K562 (cell line): Measurements from ENCODE around the gene MPPED1. TPM values are rescaled to one million over a fixed set of nuclear protein-coding genes. Genes with fewer than 3 reads are reported as not detected.

Source experiments
- ATAC-seq: fragments of 200-7000 bp; cut with Tn5 transposase; 3 replicates; pipeline ENCODE4 v1.9.1; 2020; ENCODE audit warnings: moderate library complexity
- BruUV-seq: library from RNA; stranded (reverse); fragments of 400-500 nt; replicated peaks from 2 replicates; lab custom pipeline; 2021; lab: Mats Ljungman, UMichigan
- CTCF ChIA-PET: fragments of 300-600 bp; formaldehyde crosslinking; extraction: SDS; loops from one replicate; lab custom pipeline; 2021; ENCODE audit warnings: low intra/inter-chr PET ratio; lab: Yijun Ruan, JAX
- POLR2A ChIA-PET: fragments of 300-600, 350-650 bp; sonication (Branson Sonifier 250); formaldehyde crosslinking; extraction: SDS; loops from one replicate; lab custom pipeline; 2021; ENCODE audit warnings: antibody characterized with exemption, inconsistent platforms; lab: Yijun Ruan, JAX
- DNase-seq, 4 experiments: peaks; one replicate each; pipeline versions ENCODE4 v3.0.0 to v3.0.0-alpha.2; 2011 to 2018; ENCODE audit warnings: low spot score in 3 of 4, mixed read lengths in 3 of 4; ENCODE audit errors: extremely low read depth in 1 of 4
- FAIRE-seq: peaks from 2 replicates; lab custom pipeline; 2011; peaks lifted over from hg19 to GRCh38; lab: Jason Lieb, UNC
- H2AFZ ChIP-seq: 2 replicates; pipeline ENCODE4 v1.6.0; 2011; ENCODE audit warnings: low read depth, low read length, control low read depth, inconsistent platforms
- H3K27ac ChIP-seq: fragments of 200-600 bp; 3 replicates; pipeline ENCODE4 v1.8.0; 2011; ENCODE audit warnings: low read depth, mild to moderate bottlenecking, control low read depth, inconsistent platforms, low read length, moderate library complexity, mixed read lengths; ENCODE audit errors: extremely low read depth
- H3K27me3 ChIP-seq, 2 experiments: fragments of 300-600 bp in 1 of 2; 2 replicates in 1 of 2; 3 replicates in 1 of 2; pipeline versions ENCODE4 v1.6.0 to v1.8.0; 2011; ENCODE audit warnings: inconsistent platforms in 2 of 2, low read length in 2 of 2, mild to moderate bottlenecking in 1 of 2, mixed read lengths in 1 of 2, moderate library complexity in 1 of 2; ENCODE audit not compliant: control insufficient read depth in 2 of 2, insufficient read depth in 2 of 2
- H3K36me3 ChIP-seq: fragments of 300-600 bp; 3 replicates; pipeline ENCODE4 v1.8.0; 2011; ENCODE audit warnings: mild to moderate bottlenecking, low read length, inconsistent platforms; ENCODE audit not compliant: control insufficient read depth, insufficient read depth
- H3K4me1 ChIP-seq, 2 experiments: fragments of 200-600 bp in 1 of 2; replicated peaks in 1 of 2; 2 replicates in 1 of 2; 3 replicates in 1 of 2; pipeline versions ENCODE4 v1.5.1 to v1.8.0; 2011; ENCODE audit warnings: inconsistent platforms in 2 of 2, low read length in 2 of 2, mild to moderate bottlenecking in 1 of 2, mixed read lengths in 1 of 2, moderate library complexity in 1 of 2; ENCODE audit not compliant: control insufficient read depth in 2 of 2, insufficient read depth in 2 of 2
- H3K4me2 ChIP-seq: 2 replicates; pipeline ENCODE4 v1.6.1; 2011; ENCODE audit warnings: low read length, control low read depth, inconsistent platforms, mixed read lengths; ENCODE audit not compliant: insufficient read depth
- H3K4me3 ChIP-seq: fragments of 200-600 bp; sonication (generic), shearing (Covaris generic); 2 replicates; pipeline ENCODE4 v1.5.1; 2016; ENCODE audit warnings: control low read depth, inconsistent platforms
- H3K79me2 ChIP-seq: fragments of 200-600 bp; 3 replicates; pipeline ENCODE4 v1.8.0; 2011; ENCODE audit warnings: low read length, inconsistent platforms; ENCODE audit not compliant: control insufficient read depth, insufficient read depth
- H3K9ac ChIP-seq, 2 experiments: 2 replicates each; pipeline versions ENCODE4 v1.6.0 to v1.6.1; 2011; ENCODE audit warnings: low read depth in 2 of 2, low read length in 2 of 2, control low read depth in 1 of 2, inconsistent platforms in 1 of 2, mild to moderate bottlenecking in 1 of 2, mixed read lengths in 1 of 2; ENCODE audit not compliant: insufficient read depth in 1 of 2
- H3K9me1 ChIP-seq: one replicate; pipeline ENCODE4 v1.6.0; 2011; ENCODE audit warnings: inconsistent platforms, mild to moderate bottlenecking, low read length, moderate library complexity; ENCODE audit not compliant: control insufficient read depth, insufficient read depth
- H3K9me3 ChIP-seq: replicated peaks from 2 replicates; pipeline ENCODE4 v1.5.1; 2011; ENCODE audit warnings: low read depth, low read length, inconsistent platforms; ENCODE audit not compliant: control insufficient read depth, insufficient read depth
- H4K20me1 ChIP-seq: replicated peaks from 2 replicates; pipeline ENCODE4 v1.6.1; 2011; ENCODE audit warnings: low read length, inconsistent platforms, mixed read lengths; ENCODE audit not compliant: control insufficient read depth, insufficient read depth
- CBFB ChIP-seq: sonication (generic); formaldehyde crosslinking; IDR thresholded peaks from 2 replicates; pipeline ENCODE4 v1.4.0; 2020; ENCODE audit warnings: mild to moderate bottlenecking, missing genetic modification reagents
- CREB3 ChIP-seq: fragments of 450-650 bp; conservative IDR thresholded peaks from 2 replicates; pipeline ENCODE4 v1.6.1; 2016; ENCODE audit warnings: missing genetic modification characterization, low read depth, mild to moderate bottlenecking, missing compliant biosample characterization, moderate library complexity
- EP400 ChIP-seq: fragments of 450-650 bp; IDR thresholded peaks from 2 replicates; pipeline ENCODE4 v1.6.1; 2017; ENCODE audit warnings: antibody characterized with exemption, mild to moderate bottlenecking, moderate library complexity
- FOSL1 ChIP-seq: fragments of 200-800 bp; sonication (Bioruptor generic); conservative IDR thresholded peaks from 2 replicates; pipeline ENCODE4 v1.6.1; 2016; ENCODE audit warnings: missing genetic modification characterization, missing compliant biosample characterization
- FOXJ2 ChIP-seq: fragments of 200-800 bp; sonication (Bioruptor generic); IDR thresholded peaks from 2 replicates; pipeline ENCODE4 v1.6.1; 2016; ENCODE audit warnings: missing genetic modification characterization, missing compliant biosample characterization
- KLF16 ChIP-seq: IDR thresholded peaks from 2 replicates; pipeline ENCODE4 v1.6.1; 2016; ENCODE audit warnings: antibody characterized with exemption
- MXD1 ChIP-seq: fragments of 250-450 bp; sonication (Bioruptor Pico); IDR thresholded peaks from 2 replicates; pipeline ENCODE4 v1.8.0; 2021; ENCODE audit warnings: borderline replicate concordance, mild to moderate bottlenecking, moderate library complexity; ENCODE audit not compliant: poor library complexity, severe bottlenecking
- NCOA6 ChIP-seq: fragments of 450-650 bp; IDR thresholded peaks from 2 replicates; pipeline ENCODE4 v1.6.1; 2017; ENCODE audit warnings: mild to moderate bottlenecking
- NFRKB ChIP-seq: fragments of 450-650 bp; IDR thresholded peaks from 2 replicates; pipeline ENCODE4 v1.6.1; 2016; ENCODE audit warnings: low read depth
- NKRF ChIP-seq: fragments of 450-650 bp; IDR thresholded peaks from 2 replicates; pipeline ENCODE4 v1.6.1; 2016; ENCODE audit warnings: borderline replicate concordance
- PTTG1 ChIP-seq: fragments of 450-650 bp; IDR thresholded peaks from 2 replicates; pipeline ENCODE4 v1.6.1; 2016; ENCODE audit warnings: low read depth, mild to moderate bottlenecking, missing genetic modification characterization, missing compliant biosample characterization
- RBM17 ChIP-seq: fragments of 200-400 bp; formaldehyde crosslinking; IDR thresholded peaks from 2 replicates; pipeline ENCODE4 v1.6.1; 2017; ENCODE audit warnings: low read depth, mild to moderate bottlenecking, low read length, borderline replicate concordance
- SP2 ChIP-seq: IDR thresholded peaks from 2 replicates; pipeline ENCODE4 v1.6.1; 2011; ENCODE audit warnings: mild to moderate bottlenecking, low read depth, low read length, moderate library complexity; ENCODE audit not compliant: poor library complexity, severe bottlenecking; ENCODE audit errors: extremely low read depth
- SPI1 ChIP-seq: IDR thresholded peaks from 2 replicates; pipeline ENCODE4 v1.6.1; 2011; ENCODE audit warnings: low read depth, low read length, control low read depth, borderline replicate concordance
- TAL1 ChIP-seq: fragments of 450-650 bp; IDR thresholded peaks from 2 replicates; pipeline ENCODE4 v1.6.1; 2016; ENCODE audit warnings: mild to moderate bottlenecking
- TEAD2 ChIP-seq: fragments of 450-650 bp; IDR thresholded peaks from 2 replicates; pipeline ENCODE4 v1.6.1; 2016; ENCODE audit warnings: missing genetic modification characterization, control low read depth, missing compliant biosample characterization
- U2AF2 ChIP-seq: fragments of 200-400 bp; formaldehyde crosslinking; optimal IDR thresholded peaks from 2 replicates; pipeline ENCODE3; 2017; ENCODE audit warnings: low read depth, mild to moderate bottlenecking, low read length
- ZBTB9 ChIP-seq: fragments of 450-650 bp; formaldehyde crosslinking; IDR thresholded peaks from 2 replicates; pipeline ENCODE4 v1.4.0; 2020; ENCODE audit warnings: mild to moderate bottlenecking, moderate library complexity
- WGBS: fragments of 100-300 bp; shearing (Covaris generic); methylation state at CpG from one replicate; pipeline ENCODE4 v1.1.6; 2016; ENCODE audit warnings: low coverage, mixed read lengths; ENCODE audit not compliant: insufficient coverage; ENCODE audit errors: missing lambda C conversion rate; 5-methylcytosine and 5-hydroxymethylcytosine counted together
- in situ Hi-C: fragments of 300-500 bp; cut with MboI; formaldehyde crosslinking; loops from 4 replicates; pipeline ENCODE4 v1.15.0; 2018; ENCODE audit warnings: inconsistent platforms, mixed read lengths
- intact Hi-C: fragments of 100-400 bp; cut with micrococcal nuclease; formaldehyde crosslinking; loops from 2 replicates; pipeline ENCODE4 v1.14.2; 2022
- polyA plus RNA-seq, 8 experiments: library from polyadenylated mRNA; depleted of rRNA in 4 of 8; stranded (reverse) in 5 of 8; unstranded in 3 of 8; fragments of >200 nt; fragmentation: Nextera tagmentation in 2 of 8; fragmentation: Illumina TruSeq in 1 of 8; extraction: Ambion mirVana in 2 of 8; extraction: Trizol in 1 of 8; gene quantifications; 2 replicates each; pipeline versions ENCODE4 v1.2.1 to v1.2.3, GENCODE V29; 2011 to 2014; ENCODE audit warnings: inconsistent platforms in 1 of 8, missing spikeins in 1 of 8
- total RNA-seq, 7 experiments: library from RNA; depleted of rRNA in 6 of 7; stranded (reverse); fragments of >200 nt in 6 of 7; fragmentation: Illumina TruSeq in 2 of 7; extraction: Trizol in 2 of 7; gene quantifications; 2 replicates each; pipeline versions ENCODE4 v1.2.1 to v1.2.3, GENCODE V29; 2011 to 2021; ENCODE audit warnings: low replicate concordance in 1 of 7

MPPED1 gene
- total and polyA plus RNA-seq, 9 of the 15 experiments (the other 6 are each of a cell fraction or from before 2014, with no cell fraction given) = not detected

- CTCF ChIA-PET = no interaction called here
- no TSS peak for BruUV-seq
- no peak for TF ChIP-seq ZBTB9 (CRISPR knock-in tag)
- TF ChIP-seq TAL1 = no peak
- TF ChIP-seq MXD1 (CRISPR knock-in tag) = no peak
- no peak for TF ChIP-seq CBFB
- TF ChIP-seq FOSL1 (tag) = no peak
- no peak for TF ChIP-seq RBM17
- no peak for TF ChIP-seq PTTG1 (tag)
- no peak for TF ChIP-seq SP2
- TF ChIP-seq KLF16 = no peak
- no peak for TF ChIP-seq EP400
- no peak for TF ChIP-seq SPI1
- no peak for TF ChIP-seq NFRKB
- TF ChIP-seq NKRF = no peak
- TF ChIP-seq CREB3 (tag) = no peak
- no peak for TF ChIP-seq U2AF2
- no peak for TF ChIP-seq NCOA6
- no peak for TF ChIP-seq FOXJ2 (tag)
- no peak for TF ChIP-seq TEAD2 (tag)
Observed at GRCh38 chr22:43535336-43535735, 123.5 kb downstream of the MPPED1 start.

More at GRCh38 chr22:43535336-43535735, 123.5 kb downstream of the MPPED1 start:
- Histone ChIP-seq H3K27ac (no peak overlapping the region), H3K36me3 (no peaks in the 10 kb centered on the region), H3K27me3 (peaks cover 0 to 11% of the 10 kb centered on the region in 2 experiments; a peak in 1 of 5 replicates), H3K9me1 (no peaks in the 10 kb centered on the region), H3K4me3 (no peak overlapping the region), H3K79me2 (no peaks in the 10 kb centered on the region), H4K20me1 (no peaks in the 10 kb centered on the region), H3K9ac (no peak overlapping the region), H3K9me3 (no peaks in the 10 kb centered on the region), H3K4me2 (no peak overlapping the region), H2AFZ (no peak overlapping the region), H3K4me1 (no peaks in the 10 kb centered on the region)
- DNase-seq = no peak
- no peak for ATAC-seq
- no peak for FAIRE-seq
- 0% methylated on average over 4 of the region's 7 CpGs for WGBS
- intact Hi-C loops = no loop called here
- POLR2A ChIA-PET = no interaction called here
- in situ Hi-C loops = no loop called here
